Measurements from ENCODE around the gene SUN2. TPM values are rescaled to one million over a fixed set of nuclear protein-coding genes. Genes with fewer than 3 reads are reported as not detected.

SUN2 gene
- total RNA-seq, 1 experiment from 2014 or later = 19.4 TPM

DNA sequence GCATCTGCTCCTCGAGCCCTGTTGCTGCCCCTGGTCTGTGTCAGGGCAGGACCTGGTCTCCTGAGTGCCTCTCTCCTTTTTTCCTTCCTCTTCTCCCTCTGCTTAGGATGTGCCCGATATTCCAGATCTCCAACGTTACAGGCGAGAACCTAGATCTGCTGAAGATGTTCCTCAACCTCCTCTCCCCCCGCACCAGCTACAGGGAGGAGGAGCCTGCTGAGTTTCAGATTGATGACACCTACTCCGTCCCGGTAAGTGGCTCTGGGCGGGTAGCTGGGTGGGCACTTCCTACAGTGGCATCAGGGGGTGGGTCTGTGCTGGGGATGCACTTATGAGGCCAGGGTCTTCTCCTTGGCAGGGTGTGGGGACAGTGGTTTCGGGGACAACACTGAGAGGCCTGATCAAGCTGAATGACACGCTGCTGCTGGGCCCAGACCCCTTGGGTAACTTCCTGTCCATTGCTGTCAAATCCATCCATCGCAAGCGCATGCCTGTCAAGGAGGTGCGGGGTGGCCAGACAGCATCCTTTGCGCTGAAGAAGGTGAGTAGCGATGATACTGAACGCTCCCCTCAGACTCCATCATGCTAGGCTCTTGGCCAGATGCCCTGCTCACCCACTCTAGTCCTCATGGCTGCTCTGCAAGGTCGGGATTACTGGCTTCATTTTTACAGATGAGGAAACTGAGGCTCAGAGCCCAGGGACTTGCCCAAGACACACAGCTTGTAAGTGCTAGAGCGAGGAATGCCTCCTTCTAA, 29.7 kb downstream of the SUN2 start:
- in situ Hi-C loops (cut with HindIII; ENCODE audit: low sequenced_read_pairs) = no loop called here
- no peak for DNase-seq (ENCODE audit: low spot score)

- DNase-seq (ENCODE audit: low spot score) = no peak
- in situ Hi-C loops (cut with HindIII; ENCODE audit: low sequenced_read_pairs) = no loop called here
Observed at GRCh38 chr22:38724926-38725571, 30.7 kb downstream of the SUN2 start.

DNA sequence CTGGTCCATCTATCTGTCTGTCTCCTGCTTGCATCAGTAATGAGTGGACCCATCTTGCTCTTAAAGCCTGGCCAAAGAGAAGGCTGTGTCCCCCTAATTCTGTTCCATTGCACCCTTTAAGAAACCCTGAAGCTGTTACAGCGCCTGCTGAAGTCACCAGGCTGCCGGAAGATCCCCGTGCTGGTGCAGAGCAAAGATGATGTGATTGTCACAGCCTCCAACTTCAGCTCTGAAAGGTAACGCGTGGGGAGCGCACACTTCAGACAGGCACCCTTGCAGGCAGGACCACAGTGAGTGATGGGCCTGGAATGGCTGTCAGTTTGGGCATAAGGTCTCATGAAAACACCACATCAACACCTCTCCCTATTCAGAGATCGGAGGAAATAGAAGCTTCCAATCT, 31.6 kb downstream of the SUN2 start:
- no peak for DNase-seq (ENCODE audit: low spot score)
- in situ Hi-C loops (cut with HindIII; ENCODE audit: low sequenced_read_pairs) = no loop called here

DNA sequence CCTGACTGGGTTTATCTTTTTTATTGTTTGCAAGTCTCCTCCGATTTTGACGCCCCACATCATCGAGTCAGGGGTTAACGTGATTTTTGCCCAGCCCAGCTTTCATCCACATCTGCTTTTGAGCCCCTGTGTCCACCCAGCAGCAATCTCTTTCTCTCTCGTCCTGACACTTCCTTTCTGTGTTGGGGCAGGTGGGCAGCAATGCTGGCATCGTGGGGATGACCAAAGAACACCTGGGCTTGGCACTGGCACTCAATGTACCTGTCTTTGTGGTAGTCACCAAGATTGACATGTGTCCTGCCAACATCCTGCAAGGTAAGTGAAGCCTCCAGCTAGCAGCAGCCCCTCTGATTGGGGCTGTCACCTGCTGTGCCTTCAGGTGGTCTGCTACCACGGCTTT, 34.2 kb downstream of the SUN2 start:
- DNase-seq (ENCODE audit: low spot score) = no peak
- in situ Hi-C loops (cut with HindIII; ENCODE audit: low sequenced_read_pairs) = no loop called here

GRCh38 chr22:38720350-38720749, 35.4 kb downstream of the SUN2 start:
- in situ Hi-C loops (cut with HindIII; ENCODE audit: low sequenced_read_pairs) = no loop called here
- no peak for DNase-seq (ENCODE audit: low spot score)

DNA sequence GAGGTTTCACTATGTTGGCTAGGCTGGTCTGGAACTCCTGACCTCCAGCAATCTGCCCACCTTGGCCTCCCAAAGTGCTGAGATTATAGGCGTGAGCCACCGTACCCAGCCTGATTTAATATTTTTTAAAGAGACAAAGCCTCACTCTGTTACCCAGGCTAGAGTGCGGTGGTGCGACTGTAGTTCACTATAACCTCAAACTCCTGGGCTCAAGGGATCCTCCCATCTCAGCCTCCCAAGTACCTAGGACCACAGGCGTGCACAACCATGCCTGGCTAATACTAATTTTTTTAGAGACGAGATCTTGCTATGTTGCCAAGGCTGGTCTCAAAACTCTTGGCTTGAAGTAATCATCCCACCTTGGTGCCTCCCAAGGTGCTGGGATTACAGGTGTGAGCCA, 36.6 kb downstream of the SUN2 start:
- in situ Hi-C loops (cut with HindIII; ENCODE audit: low sequenced_read_pairs) = no loop called here
- no peak for DNase-seq (ENCODE audit: low spot score)

- DNase-seq (ENCODE audit: low spot score) = no peak
- in situ Hi-C loops (cut with HindIII; ENCODE audit: low sequenced_read_pairs) = no loop called here
Observed at GRCh38 chr22:38718414-38718813, 37.4 kb downstream of the SUN2 start.

DNA sequence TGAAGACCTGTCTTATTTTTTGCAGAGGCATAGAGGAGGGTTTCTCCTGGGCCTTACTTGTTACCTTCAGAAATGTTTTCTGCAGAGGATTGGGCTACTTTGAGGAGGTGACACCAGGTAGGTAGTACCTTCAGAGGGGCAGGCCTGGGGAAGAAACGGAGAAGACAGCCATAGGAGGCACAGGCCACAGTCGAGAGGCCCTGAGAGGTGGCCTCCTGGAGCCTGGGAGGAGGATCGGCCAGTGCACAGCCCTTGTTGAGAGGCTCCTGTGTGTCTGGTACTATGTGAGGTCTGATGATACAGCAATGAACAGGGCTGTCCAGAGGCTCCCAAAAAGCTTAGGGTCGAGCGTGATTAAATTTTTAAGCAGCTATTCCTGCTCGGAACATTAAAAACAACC, 38.6 kb downstream of the SUN2 start:
- in situ Hi-C loops (cut with HindIII; ENCODE audit: low sequenced_read_pairs) = no loop called here

DNA sequence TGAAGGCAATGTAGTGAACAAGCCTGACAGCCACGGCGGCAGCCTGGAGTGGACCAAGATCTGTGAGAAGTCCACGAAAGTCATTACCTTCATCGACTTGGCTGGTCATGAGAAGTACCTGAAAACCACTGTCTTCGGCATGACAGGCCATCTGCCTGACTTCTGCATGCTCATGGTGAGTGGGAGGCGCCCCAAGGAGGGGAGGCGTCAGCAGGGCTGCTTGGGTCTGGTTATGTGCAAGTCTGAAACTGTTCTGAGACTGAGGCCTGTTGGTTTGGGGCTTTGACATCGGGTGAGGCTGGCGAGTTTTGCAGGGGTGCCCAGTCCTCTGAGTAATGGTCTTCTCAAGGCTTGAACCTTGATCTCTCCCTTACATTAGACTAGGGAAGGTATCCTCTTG, 39.0 kb downstream of the SUN2 start:
- in situ Hi-C loops (cut with HindIII; ENCODE audit: low sequenced_read_pairs) = no loop called here
- no peak for DNase-seq (ENCODE audit: low spot score)

More for the DNA sequence above, 38.6 kb downstream of the SUN2 start:
- DNase-seq (ENCODE audit: low spot score) = no peak

- DNase-seq (ENCODE audit: low spot score) = no peak
- in situ Hi-C loops (cut with HindIII; ENCODE audit: low sequenced_read_pairs) = no loop called here
Observed at GRCh38 chr22:38716271-38716670, 39.5 kb downstream of the SUN2 start.

GRCh38 chr22:38715852-38716251, 39.9 kb downstream of the SUN2 start:
- in situ Hi-C loops (cut with HindIII; ENCODE audit: low sequenced_read_pairs) = no loop called here
- no peak for DNase-seq (ENCODE audit: low spot score)

DNA sequence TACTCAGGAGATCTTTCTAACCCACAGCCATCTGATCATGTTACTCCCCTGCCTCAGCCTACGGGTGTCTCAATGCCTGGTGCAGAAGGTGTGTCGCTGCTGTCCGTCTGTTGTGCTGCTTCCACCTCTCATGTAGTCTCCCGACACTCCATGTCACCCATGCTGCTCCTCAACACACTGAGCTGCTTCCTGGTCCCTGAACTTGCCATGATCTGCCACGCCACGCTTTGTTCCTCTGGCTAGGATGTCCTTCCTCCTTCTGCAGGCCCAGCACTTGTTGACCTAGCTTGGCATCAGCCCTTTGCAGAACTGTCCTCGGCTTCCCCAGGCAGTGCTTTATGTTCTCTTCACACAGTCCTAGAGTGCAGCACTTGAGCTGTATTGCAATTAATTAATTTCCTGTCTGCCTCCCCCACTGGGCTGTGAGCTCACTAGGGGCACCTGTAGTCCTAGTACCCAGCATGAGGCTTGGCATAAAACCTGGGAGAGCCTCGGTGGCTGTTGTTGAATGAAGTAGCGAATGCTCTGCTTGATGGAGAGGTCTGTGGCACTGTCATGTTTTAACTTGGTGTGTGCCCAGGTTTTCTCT, 40.5 kb downstream of the SUN2 start:
- in situ Hi-C loops (cut with HindIII; ENCODE audit: low sequenced_read_pairs) = no loop called here

GRCh38 chr22:38713921-38714320, 41.9 kb downstream of the SUN2 start:
- no peak for DNase-seq (ENCODE audit: low spot score)

More for the DNA sequence above, 40.5 kb downstream of the SUN2 start:
- DNase-seq (ENCODE audit: low spot score) = peak; percentile 27

DNA sequence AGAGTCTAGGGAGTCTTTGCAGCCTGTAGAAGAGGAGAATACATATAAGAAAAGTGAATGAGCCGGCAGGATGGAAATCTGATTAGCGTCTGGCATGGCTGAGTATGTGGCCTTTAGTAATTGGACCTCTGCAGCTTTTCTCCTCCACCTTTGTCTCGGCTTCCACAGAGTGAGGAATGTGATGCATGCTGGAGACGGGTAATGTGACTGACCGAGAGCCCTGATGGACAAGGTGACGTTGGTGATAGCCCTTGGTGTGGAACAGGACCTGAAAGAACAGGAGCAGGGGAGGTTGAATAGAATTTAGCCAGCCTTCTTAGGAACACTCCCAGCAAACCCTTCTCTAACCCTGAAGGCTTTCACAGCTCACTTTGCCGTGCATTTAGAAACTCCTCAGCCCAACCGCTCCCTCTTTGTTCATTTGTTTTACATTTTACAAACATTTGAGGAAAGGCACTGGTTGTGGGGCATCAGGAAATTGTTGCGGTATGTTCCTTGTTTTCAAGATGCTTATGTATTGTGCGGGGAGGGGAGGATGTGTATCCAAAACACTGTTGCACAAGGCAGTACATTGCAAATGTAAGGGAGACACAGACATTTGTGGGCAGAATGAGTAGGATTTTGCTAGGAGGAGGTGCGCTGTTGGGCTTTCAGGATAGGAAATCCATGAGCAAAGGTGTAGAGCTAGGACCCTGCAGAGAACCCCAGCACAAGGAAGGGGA, 43.2 kb downstream of the SUN2 start:
- in situ Hi-C loops (cut with HindIII; ENCODE audit: low sequenced_read_pairs) = no loop called here
- DNase-seq (ENCODE audit: low spot score) = no peak

More at GRCh38 chr22:38713921-38714320, 41.9 kb downstream of the SUN2 start:
- in situ Hi-C loops (cut with HindIII; ENCODE audit: low sequenced_read_pairs) = no loop called here

- in situ Hi-C loops (cut with HindIII; ENCODE audit: low sequenced_read_pairs) = no loop called here
- DNase-seq (ENCODE audit: low spot score) = no peak
Observed at GRCh38 chr22:38710866-38711265, 44.9 kb downstream of the SUN2 start.

DNA sequence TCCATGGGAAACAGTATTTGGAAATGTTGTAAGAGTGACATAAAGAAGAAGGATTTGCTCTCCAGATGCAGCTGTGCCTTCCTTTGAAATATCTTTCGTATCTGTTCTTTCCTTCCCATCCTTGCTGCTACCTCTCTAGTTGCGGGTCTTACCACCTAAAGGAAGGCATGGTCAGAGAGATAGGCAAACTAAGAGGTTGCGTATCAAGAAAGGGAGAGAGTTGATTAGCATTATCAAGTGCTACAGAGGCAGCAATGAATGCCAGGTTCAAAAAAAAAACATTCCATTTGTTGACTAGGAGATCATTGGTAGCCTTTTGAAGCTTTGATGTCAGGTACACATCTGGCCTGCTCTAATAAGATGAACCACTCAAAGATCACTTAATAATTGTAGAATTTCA, 45.4 kb downstream of the SUN2 start:
- in situ Hi-C loops (cut with HindIII; ENCODE audit: low sequenced_read_pairs) = no loop called here
- no peak for DNase-seq (ENCODE audit: low spot score)

- in situ Hi-C loops (cut with HindIII; ENCODE audit: low sequenced_read_pairs) = no loop called here
- DNase-seq (ENCODE audit: low spot score) = no peak
Observed at GRCh38 chr22:38709306-38709705, 46.5 kb downstream of the SUN2 start.

GRCh38 chr22:38707984-38708383, 47.8 kb downstream of the SUN2 start:
- in situ Hi-C loops (cut with HindIII; ENCODE audit: low sequenced_read_pairs) = no loop called here
- no peak for DNase-seq (ENCODE audit: low spot score)

- no peak for DNase-seq (ENCODE audit: low spot score)
- in situ Hi-C loops (cut with HindIII; ENCODE audit: low sequenced_read_pairs) = no loop called here
Observed at GRCh38 chr22:38707346-38707745, 48.5 kb downstream of the SUN2 start.

DNA sequence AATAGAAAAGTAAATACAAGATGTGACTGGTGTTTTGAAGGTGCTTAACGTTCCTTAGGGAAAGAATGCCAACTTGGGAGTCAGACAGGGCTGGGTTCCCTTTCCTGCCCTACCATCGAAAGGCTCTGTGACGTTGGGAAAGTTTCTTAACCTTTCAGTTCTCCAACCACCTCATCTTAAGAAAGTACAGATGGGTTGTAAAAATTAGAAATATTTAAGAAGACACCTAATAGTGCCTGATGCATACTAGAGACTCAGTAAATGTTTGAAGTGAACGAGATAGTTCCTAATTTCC, 49.0 kb downstream of the SUN2 start:
- DNase-seq (ENCODE audit: low spot score) = no peak
- in situ Hi-C loops (cut with HindIII; ENCODE audit: low sequenced_read_pairs) = no loop called here
